Germinal center (tissue), 1 donor: ENCODE data around the gene BASP1.
"Not testable (repeated sequence)": the region's sequence is repeated elsewhere in the genome, so short reads cannot be mapped to it uniquely, and the experiment has no call there.

Experiments
- DNase-seq: peaks from one replicate; pipeline ENCODE4 v3.0.0; 2012; ENCODE audit warnings: mixed read lengths, low spot score

Gene BASP1

GRCh38 chr5:17289681-17290539 lies 72.5 kb downstream of the BASP1 start:
- DNase-seq = no peak

DNA sequence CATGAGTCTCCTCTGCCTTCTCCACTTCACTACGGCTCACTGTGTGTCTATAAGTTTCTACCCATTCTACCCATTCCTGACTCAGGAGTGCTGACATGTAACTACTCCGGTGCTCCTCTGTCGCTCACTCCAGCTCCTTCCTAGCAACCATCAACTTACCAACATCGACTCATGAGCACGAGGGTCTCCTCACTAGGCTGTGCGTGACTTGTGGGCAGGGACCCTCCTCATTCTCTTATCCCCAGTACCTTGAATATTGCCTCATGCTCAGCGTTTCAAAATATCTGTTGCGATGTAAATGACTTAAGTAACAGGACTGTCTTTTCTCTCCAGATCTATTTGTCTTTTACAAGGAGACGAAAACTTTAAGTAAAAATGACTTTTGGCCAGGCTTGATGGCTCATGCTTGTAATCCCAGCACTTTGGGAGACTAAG lies 73.1 kb downstream of the BASP1 start:
- DNase-seq = no peak

GRCh38 chr5:17292434-17293015 lies 75.1 kb downstream of the BASP1 start:
- no peak for DNase-seq

- no peak for DNase-seq
Measured at GRCh38 chr5:17294639-17295311, 77.3 kb downstream of the BASP1 start.

DNA sequence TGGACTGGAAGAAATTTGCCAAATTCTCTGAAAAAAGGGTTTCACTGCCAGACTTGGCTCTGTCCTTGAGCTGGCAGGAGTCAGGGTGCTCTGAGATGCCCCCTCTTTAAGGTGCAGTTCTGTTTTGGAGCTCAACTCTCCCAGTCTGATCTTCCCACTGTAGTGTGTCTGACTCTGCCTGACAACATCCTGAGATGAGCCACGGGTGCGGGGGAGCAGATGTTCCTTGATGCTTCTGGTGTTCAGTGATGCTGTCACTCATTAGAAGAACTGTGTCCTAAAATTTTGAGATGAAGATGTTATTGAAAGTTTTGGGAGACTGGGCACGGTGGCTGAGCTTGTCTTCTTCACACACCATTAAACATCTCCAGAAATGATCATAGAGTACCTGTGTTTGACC lies 78.2 kb downstream of the BASP1 start:
- no peak for DNase-seq

- DNase-seq = no peak
Measured at GRCh38 chr5:17302106-17302505, 84.7 kb downstream of the BASP1 start.

DNA sequence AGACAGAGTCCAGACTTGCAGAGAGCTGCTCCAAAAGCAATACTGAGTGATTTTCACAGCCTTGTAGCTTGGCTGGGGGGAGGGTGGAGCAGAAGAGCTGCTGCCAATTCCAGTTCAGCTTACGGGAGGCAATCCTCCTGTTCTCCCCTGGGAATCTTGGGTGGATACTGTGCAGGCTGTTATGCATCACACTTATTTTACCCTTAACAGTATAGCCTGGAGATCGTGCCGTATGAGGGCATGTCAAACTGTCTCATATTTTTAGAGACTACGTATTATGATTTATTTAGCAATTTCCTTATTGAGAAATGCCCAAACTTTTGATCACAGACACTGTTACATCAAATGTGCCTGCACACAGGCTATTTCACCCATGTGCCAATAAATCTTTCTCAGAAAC lies 85.2 kb downstream of the BASP1 start:
- DNase-seq = no peak

- no peak for DNase-seq
Measured at GRCh38 chr5:17304282-17304681, 86.9 kb downstream of the BASP1 start.

DNA sequence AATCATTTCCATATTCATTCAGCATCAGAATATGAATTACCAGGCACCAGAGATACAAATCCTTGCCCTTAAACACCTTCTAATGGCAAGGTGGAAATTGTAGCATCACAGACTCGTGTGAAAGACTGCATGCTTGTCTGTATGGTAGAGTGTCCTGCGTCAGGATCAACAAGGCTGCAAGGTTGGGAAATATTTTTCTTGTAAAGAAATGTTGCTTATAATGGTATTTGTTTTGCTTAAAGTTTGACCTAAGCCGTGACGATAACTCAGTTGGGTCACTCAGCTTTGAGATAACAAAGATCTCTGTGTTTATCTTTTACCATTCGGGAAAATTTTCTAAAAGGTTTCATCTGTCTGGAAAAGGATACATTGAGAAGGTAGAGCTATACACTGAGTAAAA lies 87.6 kb downstream of the BASP1 start:
- DNase-seq = no peak

DNA sequence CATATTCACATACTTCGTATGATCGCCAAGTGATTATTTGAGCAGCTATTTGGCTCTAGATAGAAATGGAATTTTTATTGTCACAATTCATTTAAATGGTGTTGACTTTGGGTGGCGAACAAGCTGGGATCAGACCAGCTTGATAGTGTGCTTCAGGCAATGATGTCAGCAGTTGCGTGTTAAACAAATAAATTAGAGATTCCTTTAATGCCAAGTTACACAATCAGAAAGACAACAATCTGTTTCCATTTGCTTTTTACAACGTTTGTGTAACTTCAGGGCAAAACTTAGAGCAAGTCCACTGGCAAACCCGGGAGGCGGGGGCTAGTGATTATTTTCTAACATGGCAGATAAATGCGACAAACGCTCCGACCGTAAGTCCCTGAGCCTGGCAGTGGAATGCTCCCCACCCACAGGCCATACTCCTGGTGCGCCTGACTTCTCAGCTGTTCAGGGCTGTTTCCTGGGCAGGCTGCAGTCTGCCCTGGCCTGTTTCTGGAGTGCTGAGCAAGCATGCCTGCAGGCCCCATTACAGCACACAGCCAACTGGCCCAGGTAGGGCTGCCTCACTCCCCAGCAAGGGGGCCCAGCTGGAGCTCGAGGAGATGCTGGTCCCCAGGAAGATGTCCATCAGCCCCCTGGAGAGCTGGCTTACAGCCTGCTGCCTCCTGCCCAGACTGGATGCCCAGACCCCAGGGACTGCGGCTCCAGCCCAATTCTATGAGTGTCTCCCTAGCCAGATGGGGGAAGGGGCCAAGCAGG lies 88.7 kb downstream of the BASP1 start:
- DNase-seq = no peak

- DNase-seq = no peak
Measured at GRCh38 chr5:17306726-17307091, 89.3 kb downstream of the BASP1 start.

GRCh38 chr5:17307440-17307839 lies 90.0 kb downstream of the BASP1 start:
- DNase-seq = not testable (repeated sequence)

- DNase-seq = no peak
Measured at GRCh38 chr5:17308326-17309065, 91.1 kb downstream of the BASP1 start.

DNA sequence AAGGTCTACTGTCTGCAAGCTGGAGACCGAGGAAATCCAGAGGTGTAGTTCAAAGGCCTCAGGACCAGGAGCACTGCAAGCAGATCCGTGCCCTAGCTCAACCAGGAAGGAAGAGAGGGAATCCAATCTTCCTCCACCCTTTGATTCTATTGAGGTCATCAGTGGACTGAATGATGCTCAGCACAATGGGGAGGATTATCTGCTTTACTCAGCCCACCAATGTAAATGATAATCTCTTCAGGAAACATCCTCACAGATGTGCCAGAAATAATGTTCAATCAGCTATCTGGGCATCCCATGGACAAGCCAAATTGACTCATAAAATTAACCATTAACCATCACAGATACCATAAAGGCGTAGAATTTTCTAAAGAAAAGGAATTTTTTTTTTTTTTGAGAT lies 92.0 kb downstream of the BASP1 start:
- no peak for DNase-seq

GRCh38 chr5:17310502-17310901 lies 93.1 kb downstream of the BASP1 start:
- not testable (repeated sequence) for DNase-seq

- not testable (repeated sequence) for DNase-seq
Measured at GRCh38 chr5:17311811-17312210, 94.4 kb downstream of the BASP1 start.

GRCh38 chr5:17312358-17312757 lies 94.9 kb downstream of the BASP1 start:
- no peak for DNase-seq

DNA sequence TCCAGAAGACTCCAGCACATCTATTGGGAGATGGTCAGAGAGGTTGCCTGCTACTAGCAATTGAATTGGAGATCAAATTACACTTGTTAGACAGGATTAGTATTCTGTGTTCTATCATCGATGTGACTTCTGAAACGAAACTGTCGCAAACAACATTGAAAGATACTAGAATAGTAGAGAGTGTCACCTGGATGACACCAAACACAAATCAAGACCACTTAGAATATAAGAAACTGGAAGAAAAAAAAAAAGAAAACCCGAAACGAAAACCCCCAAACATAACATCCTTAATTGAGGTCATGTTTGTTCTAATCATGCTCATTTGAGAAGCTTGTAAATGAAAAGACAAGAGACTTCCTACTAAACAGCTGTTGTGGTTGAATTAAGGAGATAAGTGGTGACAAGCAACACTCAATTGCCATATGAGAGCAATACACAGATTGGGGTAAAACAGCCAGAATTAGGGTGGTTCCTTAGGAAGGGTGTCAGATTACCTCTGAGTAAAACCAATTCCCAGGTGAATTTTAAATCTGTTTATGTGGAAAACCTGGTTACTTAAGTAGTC lies 97.6 kb downstream of the BASP1 start:
- DNase-seq = peak; percentile 31

- DNase-seq = no peak
Measured at GRCh38 chr5:17315710-17316221, 98.3 kb downstream of the BASP1 start.

DNA sequence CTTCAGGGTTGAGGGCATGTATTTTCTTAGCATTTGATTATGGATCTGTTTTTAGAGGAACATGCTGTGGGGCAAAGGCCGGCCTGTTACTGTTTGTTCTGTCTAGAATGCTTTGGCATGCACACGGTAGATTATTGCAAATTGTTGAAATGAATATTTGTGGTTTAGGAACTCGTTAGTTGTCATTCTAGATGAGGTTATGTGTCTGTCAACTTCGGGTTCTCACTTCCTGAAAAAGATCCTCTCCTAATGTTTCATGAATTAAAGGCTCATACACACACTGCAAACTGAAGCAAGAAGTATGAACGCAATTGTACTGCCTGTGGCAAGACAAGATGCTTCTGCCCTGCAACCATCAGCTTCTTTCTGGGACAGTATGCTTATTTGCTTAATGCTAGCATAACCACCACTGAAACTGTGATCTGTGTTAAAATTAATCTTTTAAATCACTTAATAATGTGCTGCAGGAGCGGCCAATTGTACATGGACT lies 99.6 kb downstream of the BASP1 start:
- DNase-seq = peak; percentile 33

DNA sequence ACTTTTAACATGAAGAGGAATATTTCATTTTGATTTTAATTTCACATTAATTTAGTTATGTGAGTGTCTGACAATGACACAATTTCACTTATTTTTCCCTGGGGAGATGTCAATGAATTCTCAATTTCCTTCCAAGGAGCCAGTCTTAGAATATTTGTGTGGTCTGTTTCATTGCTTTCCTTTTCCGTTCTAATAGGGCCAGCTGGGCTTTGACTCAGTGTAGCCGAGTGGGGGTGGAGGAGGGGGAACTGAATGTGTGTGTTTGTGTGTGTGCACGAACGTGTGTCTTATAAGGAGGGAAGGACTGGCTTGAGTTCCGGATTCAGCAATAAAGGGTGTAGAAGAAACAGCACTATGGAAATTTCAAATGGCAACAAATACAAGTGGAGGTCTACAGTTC lies 100.0 kb downstream of the BASP1 start:
- DNase-seq = peak; percentile 20
